ENCODE measurements around the gene PTPN9. TPM values are rescaled to one million over a fixed set of nuclear protein-coding genes. Genes with fewer than 3 reads are reported as not detected.
A peak's percentile ranks its signal among the peaks of the same experiment; 100 is the strongest.

The PTPN9 gene
- total and polyA plus RNA-seq, 2 of the 13 experiments (the other 11 are each of a cell fraction or from before 2014, with no cell fraction given), result 16.6 to 19.9 TPM

- no peak for TF ChIP-seq THAP8 (CRISPR knock-in tag; IDR thresholded peaks at IDR 0.05; ENCODE audit: borderline replicate concordance)
- peak; percentile 44; the same call in 1 of the 2 replicates for TF ChIP-seq FOXJ3 (CRISPR knock-in tag; IDR thresholded peaks at IDR 0.05; ENCODE audit: borderline replicate concordance)
- TF ChIP-seq MTA3 (CRISPR knock-in tag; IDR thresholded peaks at IDR 0.05), result no peak
- TF ChIP-seq ZNF232 (CRISPR knock-in tag; IDR thresholded peaks at IDR 0.05; ENCODE audit: borderline replicate concordance), result no peak
- 0 out of 2 replicates have a peak, but pooled peaks have one; percentile 13 for TF ChIP-seq CREM (IDR thresholded peaks at IDR 0.05)
- TF ChIP-seq CREM (CRISPR knock-in tag; IDR thresholded peaks at IDR 0.05), result no peak
- no peak for TF ChIP-seq PCBP1 (IDR thresholded peaks at IDR 0.05; ENCODE audit: borderline replicate concordance, low read depth, low read length)
- no peak for TF ChIP-seq KLF6 (CRISPR knock-in tag; IDR thresholded peaks at IDR 0.05)
- no peak for TF ChIP-seq ZNF569 (CRISPR knock-in tag; IDR thresholded peaks at IDR 0.05; ENCODE audit: borderline replicate concordance)
- no peak for TF ChIP-seq FIP1L1 (IDR thresholded peaks at IDR 0.05; ENCODE audit: borderline replicate concordance, insufficient read depth, low read depth, low read length)
- TF ChIP-seq ZNF614 (CRISPR knock-in tag; IDR thresholded peaks at IDR 0.05; ENCODE audit: borderline replicate concordance), result no peak
- no peak for TF ChIP-seq ZNF761 (CRISPR knock-in tag; conservative IDR thresholded peaks at IDR 0.05)
- TF ChIP-seq KDM1A (CRISPR knock-in tag; IDR thresholded peaks at IDR 0.05), result peak; percentile 76
- TF ChIP-seq PRPF4 (IDR thresholded peaks at IDR 0.05; ENCODE audit: low read depth, low read length, poor library complexity, severe bottlenecking), result no peak
- TF ChIP-seq NKX3-1 (CRISPR knock-in tag; IDR thresholded peaks at IDR 0.05), result no peak
- TF ChIP-seq HIVEP1 (CRISPR knock-in tag; IDR thresholded peaks at IDR 0.05), result no peak
- no peak for TF ChIP-seq ZNF557 (CRISPR knock-in tag; IDR thresholded peaks at IDR 0.05)
- no peak for TF ChIP-seq ZNF784 (CRISPR knock-in tag; IDR thresholded peaks at IDR 0.05; ENCODE audit: borderline replicate concordance)
- TF ChIP-seq ZNF263 (CRISPR knock-in tag; IDR thresholded peaks at IDR 0.05), result 0 out of 2 replicates have a peak, but pooled peaks have one; percentile 20
- TF ChIP-seq NCOA5 (CRISPR knock-in tag; IDR thresholded peaks at IDR 0.05), result no peak
- TF ChIP-seq ZNF275 (CRISPR knock-in tag; IDR thresholded peaks at IDR 0.05; ENCODE audit: borderline replicate concordance), result no peak
- no peak for TF ChIP-seq BHLHE40 (IDR thresholded peaks at IDR 0.05; ENCODE audit: low read length)
- TF ChIP-seq HNRNPL (IDR thresholded peaks at IDR 0.05; ENCODE audit: low read depth, low read length), result no peak
- no peak for TF ChIP-seq SATB2 (CRISPR knock-in tag; IDR thresholded peaks at IDR 0.05)
- no peak for TF ChIP-seq TEF (CRISPR knock-in tag; IDR thresholded peaks at IDR 0.05)
- TF ChIP-seq NPAS2 (CRISPR knock-in tag; IDR thresholded peaks at IDR 0.05; ENCODE audit: borderline replicate concordance), result no peak
- TF ChIP-seq SETDB1 (CRISPR knock-in tag; IDR thresholded peaks at IDR 0.05; ENCODE audit: borderline replicate concordance), result no peak
- no peak for TF ChIP-seq SIX1 (CRISPR knock-in tag; IDR thresholded peaks at IDR 0.05; ENCODE audit: borderline replicate concordance)
- no peak for TF ChIP-seq LCORL (IDR thresholded peaks at IDR 0.05)
- no peak for TF ChIP-seq LCORL (CRISPR knock-in tag; IDR thresholded peaks at IDR 0.05)
- TF ChIP-seq ZNF468 (CRISPR knock-in tag; IDR thresholded peaks at IDR 0.05), result no peak
- no peak for TF ChIP-seq SUZ12 (IDR thresholded peaks at IDR 0.05; ENCODE audit: low read depth, low read length)
These were observed 118.5 kb downstream of the PTPN9 start (continued) for GRCh38 chr15:75460646-75461045.

Data from HepG2 (cell line).